Suprapubic skin (tissue), 4 donors: ENCODE data around the gene AFAP1L2. TPM values are rescaled to one million over a fixed set of nuclear protein-coding genes. Genes with fewer than 3 reads are reported as not detected.
"Not testable (repeated sequence)": the region's sequence is repeated elsewhere in the genome, so short reads cannot be mapped to it uniquely, and the experiment has no call there.

Source experiments
- DNase-seq, 2 donors: peaks; one replicate each; pipeline ENCODE4 v3.0.0-alpha.2; 2019; ENCODE audit warnings: low spot score in 2 of 2
- H3K27ac ChIP-seq: fragments of 200-600 bp; sonication (generic); one replicate; pipeline ENCODE4 v1.5.1; 2019
- H3K27me3 ChIP-seq: fragments of 200-600 bp; sonication (generic); one replicate; pipeline ENCODE4 v1.5.1; 2019
- H3K36me3 ChIP-seq: fragments of 200-600 bp; sonication (generic); one replicate; pipeline ENCODE4 v1.5.1; 2019
- H3K4me1 ChIP-seq: fragments of 200-600 bp; sonication (generic); one replicate; pipeline ENCODE4 v1.5.1; 2019
- H3K4me3 ChIP-seq: fragments of 200-600 bp; sonication (generic); one replicate; pipeline ENCODE4 v1.5.1; 2019; ENCODE audit warnings: mild to moderate bottlenecking
- H3K9me3 ChIP-seq: fragments of 200-600 bp; sonication (generic); one replicate; pipeline ENCODE4 v1.5.1; 2019
- EP300 ChIP-seq: sonication (generic); formaldehyde crosslinking; IDR thresholded peaks from one replicate; pipeline ENCODE4 v1.6.1; 2017; ENCODE audit warnings: antibody characterized with exemption
- POLR2A ChIP-seq, 2 donors: fragments of 450-650 bp; IDR thresholded peaks; one replicate each; pipeline ENCODE4 v1.6.1; 2017; ENCODE audit warnings: antibody characterized with exemption in 2 of 2, mild to moderate bottlenecking in 2 of 2, moderate library complexity in 2 of 2
- POLR2AphosphoS5 ChIP-seq, 3 donors: sonication (generic); formaldehyde crosslinking; IDR thresholded peaks; one replicate each; pipeline ENCODE4 v1.6.1; 2017; ENCODE audit warnings: antibody characterized with exemption in 3 of 3
- WGBS: methylation state at CpG from one replicate; pipeline ENCODE4 v1.1.5; 2018; 5-methylcytosine and 5-hydroxymethylcytosine counted together
- total RNA-seq, 4 donors: library from RNA; depleted of rRNA; stranded (reverse); fragments of >200 nt; gene quantifications; one replicate each; pipeline ENCODE4 v1.1.0, GENCODE V29; 2016
- TF ChIP-seq, protein P1 (sequence below), 2 donors: fragments of 200-600 bp in 1 of 2; fragments of 450-650 bp in 1 of 2; sonication (generic) in 1 of 2; IDR thresholded peaks; one replicate each; pipeline ENCODE4 v1.5.1; 2016 to 2019; ENCODE audit warnings: antibody characterized with exemption in 2 of 2, mild to moderate bottlenecking in 1 of 2, moderate library complexity in 1 of 2

Gene AFAP1L2
- total RNA-seq, 4 donors from 2014 or later = 10.8 to 32.0 (median 15.7) TPM

DNA sequence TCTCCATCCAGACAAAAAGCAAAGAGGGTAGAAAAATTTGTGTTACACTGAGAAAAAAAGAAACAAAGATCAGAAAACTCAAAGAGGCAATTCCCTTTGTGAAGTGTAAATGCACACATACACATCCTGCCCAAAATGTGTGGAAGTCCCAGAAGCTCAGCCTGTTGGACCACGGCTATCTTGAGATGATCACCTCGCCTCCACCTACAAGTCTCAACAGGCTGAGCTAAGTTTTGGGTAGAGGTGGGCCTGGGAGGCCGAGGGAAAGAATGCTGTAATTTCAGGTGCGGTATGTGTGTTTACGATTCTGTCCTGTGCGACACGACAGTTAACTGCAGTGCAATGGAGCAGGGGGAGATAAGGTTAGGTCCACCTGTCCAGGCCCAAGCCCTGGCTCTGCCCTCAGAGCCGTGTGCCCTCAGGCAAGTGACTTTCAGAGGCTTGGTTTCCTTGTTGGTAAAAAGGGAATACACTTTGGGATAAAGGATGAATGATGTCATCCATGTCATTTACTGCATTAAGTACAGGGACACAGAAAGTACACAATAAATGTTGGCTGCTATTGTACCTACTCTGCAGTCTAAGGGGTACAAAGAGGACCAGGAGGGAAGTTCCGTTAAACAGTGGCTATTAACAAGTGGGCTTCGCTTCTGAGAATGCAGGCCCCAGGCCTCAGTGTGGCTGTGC lies 67.3 kb downstream of the AFAP1L2 start:
- 59% methylated on average over 10 of the region's 10 CpGs for WGBS
- no peak for DNase-seq
- Histone ChIP-seq H3K27me3 (no peaks in the 10 kb centered on the region), H3K4me1 (peaks cover 41% of the 10 kb centered on the region), H3K36me3 (no peaks in the 10 kb centered on the region), H3K4me3 (no peak overlapping the region), H3K27ac (no peak overlapping the region), H3K9me3 (no peaks in the 10 kb centered on the region)
- no peak for TF ChIP-seq EP300
- TF ChIP-seq, protein P1, sequence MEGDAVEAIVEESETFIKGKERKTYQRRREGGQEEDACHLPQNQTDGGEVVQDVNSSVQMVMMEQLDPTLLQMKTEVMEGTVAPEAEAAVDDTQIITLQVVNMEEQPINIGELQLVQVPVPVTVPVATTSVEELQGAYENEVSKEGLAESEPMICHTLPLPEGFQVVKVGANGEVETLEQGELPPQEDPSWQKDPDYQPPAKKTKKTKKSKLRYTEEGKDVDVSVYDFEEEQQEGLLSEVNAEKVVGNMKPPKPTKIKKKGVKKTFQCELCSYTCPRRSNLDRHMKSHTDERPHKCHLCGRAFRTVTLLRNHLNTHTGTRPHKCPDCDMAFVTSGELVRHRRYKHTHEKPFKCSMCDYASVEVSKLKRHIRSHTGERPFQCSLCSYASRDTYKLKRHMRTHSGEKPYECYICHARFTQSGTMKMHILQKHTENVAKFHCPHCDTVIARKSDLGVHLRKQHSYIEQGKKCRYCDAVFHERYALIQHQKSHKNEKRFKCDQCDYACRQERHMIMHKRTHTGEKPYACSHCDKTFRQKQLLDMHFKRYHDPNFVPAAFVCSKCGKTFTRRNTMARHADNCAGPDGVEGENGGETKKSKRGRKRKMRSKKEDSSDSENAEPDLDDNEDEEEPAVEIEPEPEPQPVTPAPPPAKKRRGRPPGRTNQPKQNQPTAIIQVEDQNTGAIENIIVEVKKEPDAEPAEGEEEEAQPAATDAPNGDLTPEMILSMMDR (IDR thresholded peaks at IDR 0.05) = no peak
- TF ChIP-seq POLR2AphosphoS5 (IDR thresholded peaks at IDR 0.05) = no peak
- TF ChIP-seq POLR2A (IDR thresholded peaks at IDR 0.05) = no peak

DNA sequence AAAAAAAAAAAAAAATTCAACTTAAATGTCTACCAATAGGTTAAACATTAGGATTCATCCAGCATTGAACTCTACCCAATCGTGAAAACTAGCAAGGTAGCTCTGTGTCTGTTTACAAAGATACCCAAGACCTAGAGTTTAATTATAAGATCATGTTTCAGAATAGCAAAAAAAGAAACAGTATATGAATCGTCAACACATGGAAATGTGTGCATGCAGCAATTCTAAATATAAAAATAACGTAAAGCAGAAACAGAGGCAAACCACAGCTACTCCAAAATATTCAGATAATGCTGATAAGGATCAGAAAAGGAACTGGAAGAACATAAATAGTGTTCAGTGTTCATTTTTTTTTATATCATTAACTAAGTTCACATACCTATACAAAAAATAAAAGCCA lies 68.7 kb downstream of the AFAP1L2 start:
- no peak overlapping the region for H3K4me3 ChIP-seq
- TF ChIP-seq POLR2AphosphoS5 (IDR thresholded peaks at IDR 0.05) (no peak), EP300 (no peak), POLR2A (IDR thresholded peaks at IDR 0.05) (no peak)
- TF ChIP-seq, protein P1 (IDR thresholded peaks at IDR 0.05) = no peak
- H3K4me1 ChIP-seq = peaks cover 44% of the 10 kb centered on the region
- WGBS = 53% methylated on average over 3 of the region's 3 CpGs
- H3K36me3 ChIP-seq = no peaks in the 10 kb centered on the region
- H3K27me3 ChIP-seq = no peaks in the 10 kb centered on the region
- no peak for DNase-seq
- H3K9me3 ChIP-seq = no peaks in the 10 kb centered on the region
- no peak overlapping the region for H3K27ac ChIP-seq

DNA sequence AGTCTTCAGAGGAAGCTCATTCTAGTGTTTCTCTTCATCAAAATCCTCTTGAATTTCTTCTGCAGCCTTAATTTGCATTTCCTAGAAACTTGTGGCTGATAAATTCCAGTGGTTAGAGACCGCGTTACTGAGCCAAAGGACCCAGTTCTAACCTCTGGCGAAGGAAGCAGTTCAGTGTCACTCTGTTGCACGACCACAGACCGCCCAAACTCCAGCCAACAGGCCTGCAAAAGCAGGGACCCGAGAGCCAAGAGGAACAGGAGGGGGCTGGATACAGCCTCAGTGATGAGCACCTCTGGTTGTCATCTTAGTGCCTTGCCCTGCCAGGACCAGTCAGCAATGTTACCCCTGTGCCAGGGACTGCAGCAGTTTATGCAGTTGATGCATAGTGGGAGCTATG lies 70.0 kb downstream of the AFAP1L2 start:
- peaks cover 44% of the 10 kb centered on the region for H3K4me1 ChIP-seq
- no peaks in the 10 kb centered on the region for H3K9me3 ChIP-seq
- no peaks in the 10 kb centered on the region for H3K27me3 ChIP-seq
- 43% methylated on average over 6 of the region's 6 CpGs for WGBS
- H3K36me3 ChIP-seq = no peaks in the 10 kb centered on the region
- no peak for TF ChIP-seq POLR2AphosphoS5 (IDR thresholded peaks at IDR 0.05)
- TF ChIP-seq, protein P1 (IDR thresholded peaks at IDR 0.05) = no peak
- no peak for TF ChIP-seq POLR2A (IDR thresholded peaks at IDR 0.05)
- no peak for TF ChIP-seq EP300
- H3K4me3 ChIP-seq = no peak overlapping the region
- DNase-seq = no peak
- no peak overlapping the region for H3K27ac ChIP-seq

DNA sequence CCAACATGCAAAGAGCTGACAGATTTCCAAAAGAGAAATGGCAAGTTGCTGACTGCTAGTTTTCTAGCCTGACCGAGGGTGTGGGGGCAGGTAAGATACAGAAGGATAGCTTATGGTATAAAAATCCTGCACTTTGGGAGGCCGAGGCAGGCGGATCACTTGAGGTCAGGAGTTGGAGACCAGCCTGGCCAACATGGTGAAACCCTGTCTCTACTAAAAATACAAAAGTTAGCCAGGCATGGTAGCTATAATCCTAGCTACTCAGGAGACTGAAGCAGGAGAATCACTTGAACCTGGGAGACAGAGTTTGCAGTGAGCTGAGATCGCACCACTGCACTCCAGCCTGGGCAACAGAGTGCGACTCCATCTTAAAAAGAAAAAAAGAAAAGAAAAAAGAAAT lies 70.9 kb downstream of the AFAP1L2 start:
- not testable (repeated sequence) for H3K9me3 ChIP-seq, H3K4me3 ChIP-seq, H3K36me3 ChIP-seq, H3K27me3 ChIP-seq, DNase-seq, H3K27ac ChIP-seq
- 90% methylated on average over 5 of the region's 5 CpGs for WGBS
- peaks cover 44% of the 10 kb centered on the region for H3K4me1 ChIP-seq

DNA sequence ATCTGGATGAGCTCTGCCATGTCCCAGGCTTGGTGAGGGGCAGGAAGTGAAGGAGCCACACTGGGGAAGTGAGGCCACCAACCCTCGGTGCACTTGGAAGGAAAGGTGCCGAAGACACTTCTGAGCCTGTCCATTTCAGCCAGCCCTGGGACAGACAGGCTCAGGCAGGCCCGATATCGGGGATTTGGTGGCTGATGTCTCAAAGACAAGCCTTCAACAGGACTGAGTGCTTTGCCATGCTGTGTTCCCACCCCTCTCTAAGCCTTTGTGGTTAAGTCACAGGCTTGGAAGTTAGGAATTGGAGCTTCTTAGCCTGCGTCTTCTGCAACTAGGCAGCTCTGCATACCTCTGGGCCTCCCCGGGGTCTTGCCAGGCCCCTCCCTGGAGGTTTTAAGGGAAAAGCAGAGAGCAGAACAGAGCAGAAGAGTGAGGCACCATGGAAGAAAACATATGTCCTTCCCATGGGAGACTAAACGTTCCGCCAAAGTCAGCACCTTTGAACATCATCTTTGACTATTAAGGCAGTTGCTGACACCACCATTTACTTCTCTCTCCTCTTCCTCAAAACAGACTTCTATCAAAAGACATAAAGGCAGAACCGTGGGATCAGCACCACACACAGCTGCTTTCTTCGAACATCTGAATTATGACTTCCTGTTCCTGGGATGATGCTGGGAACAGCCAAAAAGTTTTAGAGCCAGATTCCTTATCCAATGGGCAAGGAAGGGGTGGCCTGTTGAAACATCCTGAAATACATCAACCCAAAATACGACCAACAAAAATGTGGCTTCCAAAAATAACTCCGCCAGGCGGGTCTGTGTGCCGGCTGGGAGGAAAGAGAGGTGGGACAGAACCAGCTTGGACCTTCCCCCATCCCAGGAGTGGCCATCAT lies 71.8 kb downstream of the AFAP1L2 start:
- H3K27ac ChIP-seq = no peak overlapping the region
- 52% methylated on average over 14 of the region's 14 CpGs for WGBS
- no peaks in the 10 kb centered on the region for H3K9me3 ChIP-seq
- no peaks in the 10 kb centered on the region for H3K36me3 ChIP-seq
- no peak overlapping the region for H3K4me3 ChIP-seq
- H3K4me1 ChIP-seq = peaks cover 41% of the 10 kb centered on the region
- no peaks in the 10 kb centered on the region for H3K27me3 ChIP-seq
- DNase-seq = no peak
- TF ChIP-seq POLR2AphosphoS5 (IDR thresholded peaks at IDR 0.05) (no peak), EP300 (no peak), POLR2A (IDR thresholded peaks at IDR 0.05) (no peak)
- TF ChIP-seq, protein P1 (IDR thresholded peaks at IDR 0.05) = no peak
